ENCODE measurements around the gene DLGAP4. TPM values are rescaled to one million over a fixed set of nuclear protein-coding genes. Genes with fewer than 3 reads are reported as not detected.
"Not testable (repeated sequence)": the region's sequence is repeated elsewhere in the genome, so short reads cannot be mapped to it uniquely, and the experiment has no call there.

DLGAP4 gene
- total RNA-seq, 1 experiment from 2014 or later: 80.3 TPM

DNA sequence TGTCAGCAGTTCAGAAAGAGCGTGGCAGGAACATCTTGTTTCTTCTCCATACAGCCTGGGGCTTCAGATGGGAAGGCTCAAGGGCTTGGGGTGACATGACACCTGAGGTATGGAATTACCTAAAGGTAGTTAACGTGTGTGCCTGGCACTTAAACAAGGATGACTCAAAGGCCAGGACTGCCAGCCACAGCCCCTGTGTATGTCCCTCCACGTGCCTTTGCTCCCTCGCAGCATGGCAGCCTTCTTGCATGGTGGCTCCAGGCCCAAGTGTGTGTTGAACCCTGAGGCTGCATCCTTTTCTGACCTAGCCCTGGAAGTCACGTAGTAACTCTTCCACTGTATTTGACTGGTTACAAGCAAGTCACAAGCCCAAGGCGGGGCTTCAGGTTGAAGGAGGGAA lies 201.6 kb downstream of the DLGAP4 start:
- Mint-ChIP-seq H3K4me1 (ENCODE audit: insufficient read depth, unreplicated experiment) (peaks cover 5% of the 10 kb centered on the region), H3K27me3 (ENCODE audit: insufficient read depth, unreplicated experiment) (no peaks in the 10 kb centered on the region), H3K36me3 (ENCODE audit: insufficient read depth, unreplicated experiment) (peaks cover 53% of the 10 kb centered on the region), H3K27ac (ENCODE audit: low read depth, unreplicated experiment) (no peak overlapping the region), H3K4me3 (ENCODE audit: unreplicated experiment) (no peak overlapping the region), H3K9me3 (ENCODE audit: unreplicated experiment) (no peaks in the 10 kb centered on the region)
- TF ChIP-seq, protein P1, sequence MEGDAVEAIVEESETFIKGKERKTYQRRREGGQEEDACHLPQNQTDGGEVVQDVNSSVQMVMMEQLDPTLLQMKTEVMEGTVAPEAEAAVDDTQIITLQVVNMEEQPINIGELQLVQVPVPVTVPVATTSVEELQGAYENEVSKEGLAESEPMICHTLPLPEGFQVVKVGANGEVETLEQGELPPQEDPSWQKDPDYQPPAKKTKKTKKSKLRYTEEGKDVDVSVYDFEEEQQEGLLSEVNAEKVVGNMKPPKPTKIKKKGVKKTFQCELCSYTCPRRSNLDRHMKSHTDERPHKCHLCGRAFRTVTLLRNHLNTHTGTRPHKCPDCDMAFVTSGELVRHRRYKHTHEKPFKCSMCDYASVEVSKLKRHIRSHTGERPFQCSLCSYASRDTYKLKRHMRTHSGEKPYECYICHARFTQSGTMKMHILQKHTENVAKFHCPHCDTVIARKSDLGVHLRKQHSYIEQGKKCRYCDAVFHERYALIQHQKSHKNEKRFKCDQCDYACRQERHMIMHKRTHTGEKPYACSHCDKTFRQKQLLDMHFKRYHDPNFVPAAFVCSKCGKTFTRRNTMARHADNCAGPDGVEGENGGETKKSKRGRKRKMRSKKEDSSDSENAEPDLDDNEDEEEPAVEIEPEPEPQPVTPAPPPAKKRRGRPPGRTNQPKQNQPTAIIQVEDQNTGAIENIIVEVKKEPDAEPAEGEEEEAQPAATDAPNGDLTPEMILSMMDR (IDR thresholded peaks at IDR 0.05; ENCODE audit: unreplicated experiment): no peak
- ChIA-PET CTCF (no interaction called here), POLR2A (no interaction called here)
- no TSS peak for BruUV-seq (replicated peaks)
- intact Hi-C loops (cut with micrococcal nuclease): no loop called here
- no peak for DNase-seq (ENCODE audit: unreplicated experiment)

DNA sequence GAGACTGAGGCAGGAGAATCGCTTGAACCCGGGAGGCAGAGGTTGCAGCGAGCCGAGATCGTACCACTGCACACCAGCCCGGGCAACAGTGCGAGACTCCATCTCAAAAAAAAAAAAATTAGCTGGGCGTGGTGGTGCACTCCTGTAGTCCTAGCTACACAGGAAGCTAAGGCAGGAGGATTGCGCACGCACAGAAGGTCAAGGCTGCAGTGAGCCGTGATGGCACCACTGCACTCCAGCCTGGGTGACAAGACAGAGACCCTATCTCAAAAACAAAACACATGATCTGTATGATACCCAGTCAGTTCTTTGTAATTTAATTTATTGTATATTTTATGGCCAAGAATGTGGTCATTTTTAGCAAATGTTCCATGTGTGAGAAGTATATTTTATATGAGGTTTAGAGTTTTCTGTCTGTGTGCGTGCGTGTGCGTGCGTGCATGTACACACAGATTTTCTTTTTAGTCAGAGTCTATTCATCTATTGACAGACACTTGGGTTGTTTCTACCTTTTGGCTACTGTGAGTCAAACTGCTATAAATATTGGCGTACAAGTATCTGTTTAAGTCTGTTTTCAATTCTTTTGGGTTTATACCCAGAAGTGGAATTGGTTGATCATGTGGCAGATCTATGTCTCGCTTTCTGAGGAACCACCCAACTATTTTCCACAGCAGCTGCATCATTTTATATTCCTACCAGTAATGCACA lies 213.0 kb downstream of the DLGAP4 start:
- no peak overlapping the region for H3K4me3 Mint-ChIP-seq (ENCODE audit: unreplicated experiment)
- no TSS peak for BruUV-seq (replicated peaks)
- DNase-seq (ENCODE audit: unreplicated experiment): no peak
- H3K36me3 Mint-ChIP-seq (ENCODE audit: insufficient read depth, unreplicated experiment): peaks cover 47% of the 10 kb centered on the region
- no peaks in the 10 kb centered on the region for H3K27me3 Mint-ChIP-seq (ENCODE audit: insufficient read depth, unreplicated experiment)
- H3K27ac Mint-ChIP-seq (ENCODE audit: low read depth, unreplicated experiment): no peak overlapping the region
- CTCF ChIA-PET: interaction anchor here (0.6 to 0.9 kb wide), 3 partner anchors 35 to 90 kb away, joined by 3 to 8 read pairs (median 6); no protein-coding TSS in a partner anchor
- TF ChIP-seq, protein P1 (IDR thresholded peaks at IDR 0.05; ENCODE audit: unreplicated experiment): no peak
- intact Hi-C loops (cut with micrococcal nuclease): no loop called here
- H3K9me3 Mint-ChIP-seq (ENCODE audit: unreplicated experiment): no peaks in the 10 kb centered on the region
- POLR2A ChIA-PET: interaction anchor here (0.7 to 1.0 kb wide), 3 partner anchors 28 to 73 kb away, joined by 3 to 4 read pairs (median 3); no protein-coding TSS in a partner anchor
- peaks cover 5% of the 10 kb centered on the region for H3K4me1 Mint-ChIP-seq (ENCODE audit: insufficient read depth, unreplicated experiment)

DNA sequence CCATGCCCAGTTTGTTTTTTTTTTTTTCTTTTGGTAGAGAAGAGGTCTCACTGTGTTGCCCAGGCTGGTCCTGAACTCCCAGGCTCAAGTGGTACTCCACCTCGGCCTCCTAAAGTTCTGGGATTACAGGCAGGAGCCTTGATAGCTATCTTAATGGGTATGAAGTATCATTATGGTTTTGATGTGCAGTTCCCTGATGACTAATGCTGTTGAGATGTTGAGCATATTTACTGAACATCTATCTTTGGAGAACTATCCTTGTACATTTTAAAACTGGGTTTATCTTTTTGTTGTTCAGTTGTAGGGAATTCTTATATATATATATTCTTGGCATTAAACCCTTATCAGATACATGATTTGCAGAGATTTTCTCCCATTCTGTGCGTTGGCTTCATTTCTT lies 213.8 kb downstream of the DLGAP4 start:
- CTCF ChIA-PET: interaction anchor here (0.6 to 0.9 kb wide), 4 partner anchors 36 to 240 kb away, joined by 3 to 8 read pairs (median 4); no protein-coding TSS in a partner anchor
- Mint-ChIP-seq H3K27ac (ENCODE audit: low read depth, unreplicated experiment) (no peak overlapping the region), H3K9me3 (ENCODE audit: unreplicated experiment) (no peaks in the 10 kb centered on the region), H3K36me3 (ENCODE audit: insufficient read depth, unreplicated experiment) (peaks cover 52% of the 10 kb centered on the region), H3K4me3 (ENCODE audit: unreplicated experiment) (no peak overlapping the region), H3K4me1 (ENCODE audit: insufficient read depth, unreplicated experiment) (peaks cover 5% of the 10 kb centered on the region), H3K27me3 (ENCODE audit: insufficient read depth, unreplicated experiment) (no peaks in the 10 kb centered on the region)
- TF ChIP-seq, protein P1 (IDR thresholded peaks at IDR 0.05; ENCODE audit: unreplicated experiment): no peak
- DNase-seq (ENCODE audit: unreplicated experiment): no peak
- POLR2A ChIA-PET: interaction anchor here (0.7 to 1.0 kb wide), 2 partner anchors 28 to 63 kb away, joined by 3 read pairs; no protein-coding TSS in a partner anchor
- BruUV-seq (replicated peaks): no TSS peak
- intact Hi-C loops (cut with micrococcal nuclease): no loop called here

DNA sequence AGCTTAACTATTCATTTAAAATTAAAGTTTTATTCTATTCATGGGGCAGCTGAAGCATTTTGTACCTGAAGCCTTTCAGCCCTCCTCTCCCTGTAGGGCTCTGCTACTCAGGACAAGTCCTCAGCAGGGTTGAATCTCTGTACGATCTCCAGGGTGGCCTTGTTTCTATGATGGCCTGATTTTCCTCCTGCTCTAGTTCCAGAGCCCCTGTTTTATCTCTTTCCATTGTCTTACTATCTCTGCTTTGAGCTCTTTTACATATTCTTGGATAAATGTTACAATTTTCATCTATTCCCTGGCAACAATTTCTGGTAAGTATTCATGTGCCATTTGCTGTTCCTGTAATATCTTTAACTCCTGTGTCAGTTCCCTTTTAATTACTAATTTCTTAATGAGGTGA lies 215.4 kb downstream of the DLGAP4 start:
- Mint-ChIP-seq H3K27me3 (ENCODE audit: insufficient read depth, unreplicated experiment) (no peaks in the 10 kb centered on the region), H3K4me3 (ENCODE audit: unreplicated experiment) (no peak overlapping the region), H3K4me1 (ENCODE audit: insufficient read depth, unreplicated experiment) (peaks cover 5% of the 10 kb centered on the region), H3K9me3 (ENCODE audit: unreplicated experiment) (no peaks in the 10 kb centered on the region), H3K36me3 (ENCODE audit: insufficient read depth, unreplicated experiment) (peaks cover 58% of the 10 kb centered on the region), H3K27ac (ENCODE audit: low read depth, unreplicated experiment) (no peak overlapping the region)
- DNase-seq (ENCODE audit: unreplicated experiment): no peak
- BruUV-seq (replicated peaks): no TSS peak
- POLR2A ChIA-PET: interaction anchor here (0.6 kb wide), 1 partner anchor 325 kb away, joined by 3 read pairs; no protein-coding TSS in a partner anchor
- TF ChIP-seq, protein P1 (IDR thresholded peaks at IDR 0.05; ENCODE audit: unreplicated experiment): no peak
- intact Hi-C loops (cut with micrococcal nuclease): no loop called here
- CTCF ChIA-PET: interaction anchor here (0.6 kb wide), 3 partner anchors 8 to 23 kb away, joined by 3 to 4 read pairs (median 3); no protein-coding TSS in a partner anchor

DNA sequence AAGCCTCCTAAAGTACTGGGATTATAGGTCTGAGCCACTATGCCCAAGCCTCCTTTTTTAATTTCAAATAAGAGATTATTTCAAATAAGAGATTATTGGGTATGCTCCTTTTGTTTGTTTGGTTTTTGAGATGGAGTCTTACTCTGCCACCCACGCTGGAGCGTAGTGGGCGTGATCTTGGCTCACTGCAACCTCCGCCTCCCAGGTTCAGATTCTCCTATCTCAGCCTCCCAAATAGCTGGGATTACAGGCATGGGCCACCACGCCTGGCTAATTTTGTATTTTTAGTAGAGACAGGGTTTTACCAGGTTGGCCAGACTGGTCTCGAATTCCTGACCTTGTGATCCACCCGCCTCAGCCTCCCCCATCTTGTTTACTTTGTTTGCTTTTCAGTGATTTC lies 216.3 kb downstream of the DLGAP4 start:
- H3K27ac Mint-ChIP-seq (ENCODE audit: low read depth, unreplicated experiment); DNase-seq (ENCODE audit: unreplicated experiment); H3K4me3 Mint-ChIP-seq (ENCODE audit: unreplicated experiment); H3K4me1 Mint-ChIP-seq (ENCODE audit: insufficient read depth, unreplicated experiment); H3K27me3 Mint-ChIP-seq (ENCODE audit: insufficient read depth, unreplicated experiment); intact Hi-C loops (cut with micrococcal nuclease); BruUV-seq (replicated peaks); H3K9me3 Mint-ChIP-seq (ENCODE audit: unreplicated experiment): not testable (repeated sequence)
- CTCF ChIA-PET: interaction anchor here (0.6 to 0.7 kb wide), 2 partner anchors 22 to 83 kb away, joined by 3 read pairs; no protein-coding TSS in a partner anchor
- POLR2A ChIA-PET: interaction anchor here (1.0 kb wide), 1 partner anchor 10 kb away, joined by 3 read pairs; no protein-coding TSS in a partner anchor
- H3K36me3 Mint-ChIP-seq (ENCODE audit: insufficient read depth, unreplicated experiment): peaks cover 60% of the 10 kb centered on the region
